AG04450 (cell line): ENCODE measurements around the gene CDON. TPM values are rescaled to one million over a fixed set of nuclear protein-coding genes. Genes with fewer than 3 reads are reported as not detected.

Experiments used
- CTCF ChIA-PET: fragments of 300-600, 350-600 bp; formaldehyde crosslinking; extraction: SDS; loops from one replicate; lab custom pipeline; 2022; ENCODE audit warnings: antibody characterized with exemption, inconsistent platforms; lab: Charles Lee
- POLR2A ChIA-PET: fragments of 350-600 bp; formaldehyde crosslinking; extraction: SDS; loops from one replicate; lab custom pipeline; 2021; ENCODE audit warnings: antibody characterized with exemption, inconsistent platforms; lab: Yijun Ruan, JAX
- DNase-seq: peaks from one replicate; pipeline ENCODE4 v3.0.0-alpha.2; 2011; ENCODE audit warnings: low read depth, low spot score
- H3K27ac ChIP-seq: one replicate; pipeline ENCODE4 v1.5.1; 2012; ENCODE audit warnings: low read depth, low read length, control low read depth
- H3K27me3 ChIP-seq: one replicate; pipeline ENCODE4 v1.6.0; 2012; ENCODE audit warnings: low read length; ENCODE audit not compliant: control insufficient read depth, insufficient read depth
- H3K4me3 ChIP-seq: 2 replicates; pipeline ENCODE4 v1.5.1; 2011; ENCODE audit warnings: mild to moderate bottlenecking, low read depth, low read length, control low read depth
- H3K9me3 ChIP-seq: 2 replicates; pipeline ENCODE4 v1.5.1; 2012; ENCODE audit warnings: low read length; ENCODE audit not compliant: control insufficient read depth, insufficient read depth
- polyA plus RNA-seq: library from polyadenylated mRNA; depleted of rRNA; stranded (reverse); fragments of >200 nt; gene quantifications from 2 replicates; pipeline ENCODE4 v1.2.3, GENCODE V29; 2011
- TF ChIP-seq, protein P1 (sequence below): IDR thresholded peaks from 2 replicates; pipeline ENCODE4 v1.5.1; 2011; ENCODE audit warnings: low read depth, low read length, control low read depth, inconsistent platforms

The CDON gene
- polyA plus RNA-seq, 1 experiment, result 4.0 TPM

DNA sequence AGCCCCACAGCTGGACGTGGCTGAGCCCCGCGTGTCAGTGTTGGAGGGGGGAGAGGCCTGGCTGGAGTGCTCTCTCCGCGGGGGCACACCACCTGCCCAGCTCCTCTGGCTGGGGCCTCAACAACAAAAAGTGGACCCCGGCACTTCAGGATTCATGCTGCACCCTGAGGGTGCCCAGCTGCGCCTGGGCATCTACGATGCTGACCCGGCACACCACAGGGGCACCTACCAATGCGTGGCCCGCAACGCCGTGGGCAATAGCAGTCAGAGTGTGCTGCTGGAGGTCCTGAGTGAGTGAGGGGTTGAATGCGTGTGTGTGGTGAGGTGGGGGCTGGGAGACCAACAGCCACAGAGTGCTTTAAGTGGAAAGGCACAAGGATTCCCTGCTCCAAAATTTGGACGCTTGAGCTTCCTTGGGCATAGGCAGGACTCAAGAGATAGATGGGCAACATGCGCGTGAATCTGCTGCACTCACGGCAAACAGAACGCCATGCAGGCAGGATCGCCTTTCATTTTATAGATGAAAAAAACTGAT lies 109.2 kb downstream of the CDON start:
- TF ChIP-seq, protein P1, sequence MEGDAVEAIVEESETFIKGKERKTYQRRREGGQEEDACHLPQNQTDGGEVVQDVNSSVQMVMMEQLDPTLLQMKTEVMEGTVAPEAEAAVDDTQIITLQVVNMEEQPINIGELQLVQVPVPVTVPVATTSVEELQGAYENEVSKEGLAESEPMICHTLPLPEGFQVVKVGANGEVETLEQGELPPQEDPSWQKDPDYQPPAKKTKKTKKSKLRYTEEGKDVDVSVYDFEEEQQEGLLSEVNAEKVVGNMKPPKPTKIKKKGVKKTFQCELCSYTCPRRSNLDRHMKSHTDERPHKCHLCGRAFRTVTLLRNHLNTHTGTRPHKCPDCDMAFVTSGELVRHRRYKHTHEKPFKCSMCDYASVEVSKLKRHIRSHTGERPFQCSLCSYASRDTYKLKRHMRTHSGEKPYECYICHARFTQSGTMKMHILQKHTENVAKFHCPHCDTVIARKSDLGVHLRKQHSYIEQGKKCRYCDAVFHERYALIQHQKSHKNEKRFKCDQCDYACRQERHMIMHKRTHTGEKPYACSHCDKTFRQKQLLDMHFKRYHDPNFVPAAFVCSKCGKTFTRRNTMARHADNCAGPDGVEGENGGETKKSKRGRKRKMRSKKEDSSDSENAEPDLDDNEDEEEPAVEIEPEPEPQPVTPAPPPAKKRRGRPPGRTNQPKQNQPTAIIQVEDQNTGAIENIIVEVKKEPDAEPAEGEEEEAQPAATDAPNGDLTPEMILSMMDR, result no peak
- ChIA-PET POLR2A (no interaction called here), CTCF (interaction anchor here (1.6 kb wide), 1 partner anchor 240 kb away, joined by 4 read pairs; no protein-coding TSS in a partner anchor)
- DNase-seq, result no peak
- Histone ChIP-seq H3K27me3 (peaks cover 33% of the 10 kb centered on the region), H3K9me3 (no peaks in the 10 kb centered on the region; the same call in 1 of the 2 replicates), H3K4me3 (no peak overlapping the region), H3K27ac (no peak overlapping the region)

DNA sequence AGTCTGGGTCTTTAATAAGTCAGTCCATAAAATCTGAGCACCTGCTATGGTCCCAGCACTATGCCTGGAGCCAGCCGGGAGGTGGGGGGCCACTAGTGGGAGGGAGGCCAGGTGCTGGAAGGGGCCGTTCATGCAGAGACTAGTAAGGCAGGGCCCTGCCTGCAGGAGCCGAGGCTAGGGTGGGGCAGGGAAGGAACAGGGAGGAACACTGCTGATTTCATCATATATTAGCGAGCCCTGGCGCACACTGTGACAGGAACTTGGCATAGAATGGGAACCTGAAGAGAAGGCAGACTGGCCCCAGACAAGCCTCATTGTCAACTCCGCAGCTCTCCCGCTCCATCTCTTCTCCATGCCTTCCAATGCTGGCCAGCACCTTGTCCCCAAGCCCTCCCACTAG lies 109.7 kb downstream of the CDON start:
- H3K27ac ChIP-seq, result no peak overlapping the region
- TF ChIP-seq, protein P1, result no peak
- H3K27me3 ChIP-seq, result peaks cover 33% of the 10 kb centered on the region
- H3K9me3 ChIP-seq, result no peaks in the 10 kb centered on the region; the same call in 1 of the 2 replicates
- ChIA-PET POLR2A (no interaction called here), CTCF (interaction anchor here (1.6 kb wide), 1 partner anchor 241 kb away, joined by 4 read pairs; no protein-coding TSS in a partner anchor)
- no peak for DNase-seq
- no peak overlapping the region for H3K4me3 ChIP-seq

DNA sequence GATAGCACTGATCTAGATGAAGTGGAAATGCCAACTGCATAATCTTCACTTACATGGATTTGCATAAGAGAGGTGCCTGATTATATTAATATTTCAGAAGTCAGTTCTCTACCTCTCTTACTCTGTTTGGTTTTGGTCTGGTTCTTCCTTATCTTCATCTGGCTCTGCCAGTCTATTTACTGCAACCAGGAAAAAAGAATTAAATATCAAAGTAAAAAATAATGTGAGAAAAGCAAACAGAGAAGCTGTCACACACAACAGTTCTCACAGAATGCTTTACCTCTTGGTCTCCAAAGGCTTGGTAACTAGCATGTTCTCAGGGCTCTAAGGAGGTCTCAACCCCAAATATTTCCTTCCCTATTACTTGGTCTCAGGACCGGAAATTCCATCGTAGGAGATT lies 110.1 kb downstream of the CDON start:
- ChIA-PET CTCF (interaction anchor here (1.6 kb wide), 1 partner anchor 241 kb away, joined by 4 read pairs; no protein-coding TSS in a partner anchor), POLR2A (no interaction called here)
- TF ChIP-seq, protein P1, result no peak
- no peak for DNase-seq
- no peak overlapping the region for H3K27ac ChIP-seq
- no peak overlapping the region for H3K4me3 ChIP-seq
- no peaks in the 10 kb centered on the region; the same call in 1 of the 2 replicates for H3K9me3 ChIP-seq
- H3K27me3 ChIP-seq, result peaks cover 33% of the 10 kb centered on the region

DNA sequence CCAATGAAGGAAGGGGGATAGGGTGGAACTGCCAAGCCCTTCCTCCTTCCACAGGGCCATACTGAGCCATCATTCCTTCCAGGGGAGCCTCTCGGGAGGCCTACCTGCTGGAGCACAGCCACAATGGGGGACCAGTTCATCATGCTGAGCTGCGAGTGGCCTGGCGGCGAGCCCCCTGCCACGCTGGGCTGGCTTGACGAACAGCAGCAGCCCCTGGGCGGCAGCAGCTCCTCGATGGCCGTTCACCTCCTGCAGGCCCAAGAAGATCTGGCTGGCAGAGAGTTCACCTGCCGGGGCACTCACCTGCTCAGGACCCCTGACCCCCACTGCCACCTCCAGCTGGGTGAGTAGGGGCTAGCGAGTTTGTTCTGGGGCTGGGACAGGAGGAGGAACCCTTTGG lies 110.9 kb downstream of the CDON start:
- TF ChIP-seq, protein P1, result no peak
- POLR2A ChIA-PET, result no interaction called here
- H3K9me3 ChIP-seq, result no peaks in the 10 kb centered on the region; the same call in 1 of the 2 replicates
- no peak for DNase-seq
- no peak overlapping the region for H3K4me3 ChIP-seq
- H3K27me3 ChIP-seq, result peaks cover 33% of the 10 kb centered on the region
- H3K27ac ChIP-seq, result no peak overlapping the region
- CTCF ChIA-PET, result no interaction called here
